K562 (cell line): Measurements from ENCODE around the gene RABGAP1L. TPM values are rescaled to one million over a fixed set of nuclear protein-coding genes. Genes with fewer than 3 reads are reported as not detected.

Source experiments
- ATAC-seq: fragments of 200-7000 bp; cut with Tn5 transposase; 3 replicates; pipeline ENCODE4 v1.9.1; 2020; ENCODE audit warnings: moderate library complexity
- BruUV-seq: library from RNA; stranded (reverse); fragments of 400-500 nt; replicated peaks from 2 replicates; lab custom pipeline; 2021; lab: Mats Ljungman, UMichigan
- CTCF ChIA-PET: fragments of 300-600 bp; formaldehyde crosslinking; extraction: SDS; loops from one replicate; lab custom pipeline; 2021; ENCODE audit warnings: low intra/inter-chr PET ratio; lab: Yijun Ruan, JAX
- POLR2A ChIA-PET: fragments of 300-600, 350-650 bp; sonication (Branson Sonifier 250); formaldehyde crosslinking; extraction: SDS; loops from one replicate; lab custom pipeline; 2021; ENCODE audit warnings: antibody characterized with exemption, inconsistent platforms; lab: Yijun Ruan, JAX
- DNase-seq, 4 experiments: peaks; one replicate each; pipeline versions ENCODE4 v3.0.0 to v3.0.0-alpha.2; 2011 to 2018; ENCODE audit warnings: low spot score in 3 of 4, mixed read lengths in 3 of 4; ENCODE audit errors: extremely low read depth in 1 of 4
- FAIRE-seq: peaks from 2 replicates; lab custom pipeline; 2011; peaks lifted over from hg19 to GRCh38; lab: Jason Lieb, UNC
- H2AFZ ChIP-seq: 2 replicates; pipeline ENCODE4 v1.6.0; 2011; ENCODE audit warnings: low read depth, low read length, control low read depth, inconsistent platforms
- H3K27ac ChIP-seq: fragments of 200-600 bp; 3 replicates; pipeline ENCODE4 v1.8.0; 2011; ENCODE audit warnings: low read depth, mild to moderate bottlenecking, control low read depth, inconsistent platforms, low read length, moderate library complexity, mixed read lengths; ENCODE audit errors: extremely low read depth
- H3K27me3 ChIP-seq, 2 experiments: fragments of 300-600 bp in 1 of 2; 2 replicates in 1 of 2; 3 replicates in 1 of 2; pipeline versions ENCODE4 v1.6.0 to v1.8.0; 2011; ENCODE audit warnings: inconsistent platforms in 2 of 2, low read length in 2 of 2, mild to moderate bottlenecking in 1 of 2, mixed read lengths in 1 of 2, moderate library complexity in 1 of 2; ENCODE audit not compliant: control insufficient read depth in 2 of 2, insufficient read depth in 2 of 2
- H3K36me3 ChIP-seq: fragments of 300-600 bp; 3 replicates; pipeline ENCODE4 v1.8.0; 2011; ENCODE audit warnings: mild to moderate bottlenecking, low read length, inconsistent platforms; ENCODE audit not compliant: control insufficient read depth, insufficient read depth
- H3K4me1 ChIP-seq, 2 experiments: fragments of 200-600 bp in 1 of 2; replicated peaks in 1 of 2; 2 replicates in 1 of 2; 3 replicates in 1 of 2; pipeline versions ENCODE4 v1.5.1 to v1.8.0; 2011; ENCODE audit warnings: inconsistent platforms in 2 of 2, low read length in 2 of 2, mild to moderate bottlenecking in 1 of 2, mixed read lengths in 1 of 2, moderate library complexity in 1 of 2; ENCODE audit not compliant: control insufficient read depth in 2 of 2, insufficient read depth in 2 of 2
- H3K4me2 ChIP-seq: 2 replicates; pipeline ENCODE4 v1.6.1; 2011; ENCODE audit warnings: low read length, control low read depth, inconsistent platforms, mixed read lengths; ENCODE audit not compliant: insufficient read depth
- H3K4me3 ChIP-seq: fragments of 200-600 bp; sonication (generic), shearing (Covaris generic); 2 replicates; pipeline ENCODE4 v1.5.1; 2016; ENCODE audit warnings: control low read depth, inconsistent platforms
- H3K79me2 ChIP-seq: fragments of 200-600 bp; 3 replicates; pipeline ENCODE4 v1.8.0; 2011; ENCODE audit warnings: low read length, inconsistent platforms; ENCODE audit not compliant: control insufficient read depth, insufficient read depth
- H3K9ac ChIP-seq, 2 experiments: 2 replicates each; pipeline versions ENCODE4 v1.6.0 to v1.6.1; 2011; ENCODE audit warnings: low read depth in 2 of 2, low read length in 2 of 2, control low read depth in 1 of 2, inconsistent platforms in 1 of 2, mild to moderate bottlenecking in 1 of 2, mixed read lengths in 1 of 2; ENCODE audit not compliant: insufficient read depth in 1 of 2
- H3K9me1 ChIP-seq: one replicate; pipeline ENCODE4 v1.6.0; 2011; ENCODE audit warnings: inconsistent platforms, mild to moderate bottlenecking, low read length, moderate library complexity; ENCODE audit not compliant: control insufficient read depth, insufficient read depth
- H3K9me3 ChIP-seq: replicated peaks from 2 replicates; pipeline ENCODE4 v1.5.1; 2011; ENCODE audit warnings: low read depth, low read length, inconsistent platforms; ENCODE audit not compliant: control insufficient read depth, insufficient read depth
- H4K20me1 ChIP-seq: replicated peaks from 2 replicates; pipeline ENCODE4 v1.6.1; 2011; ENCODE audit warnings: low read length, inconsistent platforms, mixed read lengths; ENCODE audit not compliant: control insufficient read depth, insufficient read depth
- ADNP ChIP-seq: fragments of 200-800 bp; sonication (Bioruptor generic); IDR thresholded peaks from 2 replicates; pipeline ENCODE4 v1.6.1; 2016; ENCODE audit warnings: missing genetic modification characterization, missing compliant biosample characterization
- ARID1B ChIP-seq: fragments of 450-650 bp; IDR thresholded peaks from 2 replicates; pipeline ENCODE4 v1.6.1; 2016; ENCODE audit warnings: antibody characterized with exemption, mild to moderate bottlenecking, inconsistent platforms
- CBFA2T3 ChIP-seq: fragments of 450-650 bp; IDR thresholded peaks from 2 replicates; pipeline ENCODE4 v1.6.1; 2017
- DPF2 ChIP-seq: fragments of 450-650 bp; IDR thresholded peaks from 2 replicates; pipeline ENCODE4 v1.6.1; 2016
- EHMT2 ChIP-seq: fragments of 450-650 bp; IDR thresholded peaks from 2 replicates; pipeline ENCODE4 v1.6.1; 2018; ENCODE audit warnings: antibody characterized with exemption
- KDM1A ChIP-seq, 2 experiments: fragments of 450-650 bp; IDR thresholded peaks; 2 replicates each; pipeline ENCODE4 v1.6.1; 2016; ENCODE audit warnings: mild to moderate bottlenecking in 2 of 2
- KLF16 ChIP-seq: IDR thresholded peaks from 2 replicates; pipeline ENCODE4 v1.6.1; 2016; ENCODE audit warnings: antibody characterized with exemption
- MEIS2 ChIP-seq: fragments of 450-650 bp; IDR thresholded peaks from 2 replicates; pipeline ENCODE4 v1.6.1; 2014; ENCODE audit warnings: mild to moderate bottlenecking; ENCODE audit not compliant: partially characterized antibody
- NR2C1 ChIP-seq, 2 experiments: fragments of 450-650 bp; IDR thresholded peaks; 2 replicates each; pipeline ENCODE4 v1.6.1; 2017; ENCODE audit warnings: mild to moderate bottlenecking in 2 of 2, antibody characterized with exemption in 1 of 2, inconsistent platforms in 1 of 2, missing compliant biosample characterization in 1 of 2, missing genetic modification characterization in 1 of 2
- NR2C2 ChIP-seq, 2 experiments: fragments of 200-800 bp in 1 of 2; sonication (Bioruptor generic) in 1 of 2; sonication (generic) in 1 of 2; formaldehyde crosslinking in 1 of 2; IDR thresholded peaks; 2 replicates each; pipeline versions ENCODE4 v1.6.1 to v1.8.0; 2016 to 2022; ENCODE audit warnings: mild to moderate bottlenecking in 1 of 2, missing compliant biosample characterization in 1 of 2, missing genetic modification characterization in 1 of 2, missing genetic modification reagents in 1 of 2
- NR3C1 ChIP-seq: sonication (generic); formaldehyde crosslinking; IDR thresholded peaks from 2 replicates; pipeline ENCODE4 v1.8.1; 2022; ENCODE audit warnings: missing genetic modification reagents
- PKNOX1 ChIP-seq: fragments of 450-650 bp; IDR thresholded peaks from 2 replicates; pipeline ENCODE4 v1.6.1; 2016
- PRDM10 ChIP-seq: fragments of 450-650 bp; IDR thresholded peaks from 2 replicates; pipeline ENCODE4 v1.6.1; 2018; ENCODE audit not compliant: partially characterized antibody
- PRMT5 ChIP-seq: sonication (generic); formaldehyde crosslinking; IDR thresholded peaks from 2 replicates; pipeline ENCODE4 v1.5.0; 2020; ENCODE audit warnings: missing genetic modification reagents
- SMARCA4 ChIP-seq: fragments of 450-650 bp; IDR thresholded peaks from 2 replicates; pipeline ENCODE4 v1.6.1; 2016
- SRSF1 ChIP-seq: fragments of 200-400 bp; formaldehyde crosslinking; IDR thresholded peaks from 2 replicates; pipeline ENCODE4 v1.6.1; 2017; ENCODE audit warnings: mild to moderate bottlenecking, low read depth, low read length, moderate library complexity
- ZNF197 ChIP-seq: fragments of 200-800 bp; sonication (Bioruptor generic); IDR thresholded peaks from 2 replicates; pipeline ENCODE4 v1.6.1; 2016; ENCODE audit warnings: low read depth, missing genetic modification characterization, missing compliant biosample characterization
- ZNF76 ChIP-seq: fragments of 250-450 bp; sonication (Bioruptor Pico); IDR thresholded peaks from 2 replicates; pipeline ENCODE4 v1.4.0; 2020; ENCODE audit warnings: mild to moderate bottlenecking, moderate library complexity, borderline replicate concordance
- WGBS: fragments of 100-300 bp; shearing (Covaris generic); methylation state at CpG from one replicate; pipeline ENCODE4 v1.1.6; 2016; ENCODE audit warnings: low coverage, mixed read lengths; ENCODE audit not compliant: insufficient coverage; ENCODE audit errors: missing lambda C conversion rate; 5-methylcytosine and 5-hydroxymethylcytosine counted together
- in situ Hi-C: fragments of 300-500 bp; cut with MboI; formaldehyde crosslinking; loops from 4 replicates; pipeline ENCODE4 v1.15.0; 2018; ENCODE audit warnings: inconsistent platforms, mixed read lengths
- intact Hi-C: fragments of 100-400 bp; cut with micrococcal nuclease; formaldehyde crosslinking; loops from 2 replicates; pipeline ENCODE4 v1.14.2; 2022
- polyA plus RNA-seq, 8 experiments: library from polyadenylated mRNA; depleted of rRNA in 4 of 8; stranded (reverse) in 5 of 8; unstranded in 3 of 8; fragments of >200 nt; fragmentation: Nextera tagmentation in 2 of 8; fragmentation: Illumina TruSeq in 1 of 8; extraction: Ambion mirVana in 2 of 8; extraction: Trizol in 1 of 8; gene quantifications; 2 replicates each; pipeline versions ENCODE4 v1.2.1 to v1.2.3, GENCODE V29; 2011 to 2014; ENCODE audit warnings: inconsistent platforms in 1 of 8, missing spikeins in 1 of 8
- total RNA-seq, 7 experiments: library from RNA; depleted of rRNA in 6 of 7; stranded (reverse); fragments of >200 nt in 6 of 7; fragmentation: Illumina TruSeq in 2 of 7; extraction: Trizol in 2 of 7; gene quantifications; 2 replicates each; pipeline versions ENCODE4 v1.2.1 to v1.2.3, GENCODE V29; 2011 to 2021; ENCODE audit warnings: low replicate concordance in 1 of 7

RABGAP1L gene
- total and polyA plus RNA-seq, 9 of the 15 experiments (the other 6 are each of a cell fraction or from before 2014, with no cell fraction given): 16.5 to 44.9 (median 26.7) TPM

DNA sequence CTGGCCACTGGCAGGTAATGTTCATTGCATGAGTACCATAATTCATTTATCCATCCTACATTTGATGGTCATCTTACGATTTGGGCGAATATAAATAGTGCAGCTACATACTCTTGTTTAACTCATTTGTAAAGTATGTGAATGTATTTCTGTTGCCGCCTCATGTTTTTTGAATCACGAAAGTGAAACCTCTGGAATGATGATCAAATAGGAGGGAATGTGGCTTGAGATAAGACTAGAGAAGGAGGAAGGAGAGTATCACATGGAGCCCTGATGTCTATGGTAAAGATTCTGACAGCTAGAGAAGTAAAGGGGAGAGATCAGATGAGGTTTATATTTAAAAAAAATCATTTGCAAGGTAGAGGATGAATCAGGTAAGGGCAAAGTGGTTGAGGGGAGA lies 855.9 kb downstream of the RABGAP1L start (continued):
- TF ChIP-seq PRDM10: no peak
- no peak for TF ChIP-seq NR3C1 (CRISPR knock-in tag)

- Histone ChIP-seq H3K4me3 (no peak overlapping the region), H3K9me1 (no peaks in the 10 kb centered on the region), H3K9ac (no peak overlapping the region), H2AFZ (no peak overlapping the region), H3K27me3 (no peaks in the 10 kb centered on the region), H3K4me1 (peaks cover 7 to 11% of the 10 kb centered on the region in 2 experiments; a peak in 4 of 5 replicates), H3K9me3 (no peaks in the 10 kb centered on the region), H4K20me1 (no peaks in the 10 kb centered on the region), H3K79me2 (peaks cover 46% of the 10 kb centered on the region), H3K36me3 (peaks cover 66% of the 10 kb centered on the region), H3K4me2 (no peak overlapping the region; the same call in 1 of the 2 replicates), H3K27ac (no peak overlapping the region)
- BruUV-seq: no TSS peak
- FAIRE-seq (no peak), ATAC-seq (no peak), DNase-seq (no peak)
- in situ Hi-C loops (no loop called here), intact Hi-C loops (no loop called here)
- CTCF ChIA-PET: no interaction called here
- POLR2A ChIA-PET: interaction anchor here (1.9 kb wide), 1 partner anchor 19 kb away, joined by 4 read pairs; the partner anchor contains the start of gene CACYBP
- 16% methylated on average over 3 of the region's 3 CpGs for WGBS
- TF ChIP-seq CBFA2T3 (peak; percentile 45; the same call in 1 of the 2 replicates), KDM1A (IDR thresholded peaks at IDR 0.05) (peak in 1 of 2 experiments; percentile 45; a peak in 2 of 4 replicates), ARID1B (0 out of 2 replicates have a peak, but pooled peaks have one; percentile 31), DPF2 (peak; percentile 23; the same call in 1 of the 2 replicates), ZNF197 (CRISPR knock-in tag) (no peak), PKNOX1 (peak; percentile 93), NR2C1 (IDR thresholded peaks at IDR 0.05) (0 out of 2 replicates have a peak, but pooled peaks have one; percentile 15), NR2C1 (tag; IDR thresholded peaks at IDR 0.05) (no peak), PRMT5 (CRISPR knock-in tag) (no peak), SRSF1 (no peak), NR2C2 (CRISPR knock-in tag; IDR thresholded peaks at IDR 0.05) (no peak), NR2C2 (tag; IDR thresholded peaks at IDR 0.05) (peak; percentile 45; the same call in 1 of the 2 replicates), ZNF76 (no peak), KLF16 (peak; percentile 18; the same call in 1 of the 2 replicates), EHMT2 (peak; percentile 11; the same call in 1 of the 2 replicates), ADNP (tag) (peak; percentile 37; the same call in 1 of the 2 replicates), SMARCA4 (peak; percentile 19; the same call in 1 of the 2 replicates), MEIS2 (peak; percentile 96)
These were observed 860.2 kb downstream of the RABGAP1L start for GRCh38 chr1:175019524-175019923.
